Ureter (tissue), 1 donor: ENCODE results near the gene TGM6. TPM values are rescaled to one million over a fixed set of nuclear protein-coding genes. Genes with fewer than 3 reads are reported as not detected.

Experiments
- DNase-seq: peaks from one replicate; pipeline ENCODE4 v3.0.0-alpha.2; 2020; ENCODE audit warnings: low spot score
- total RNA-seq: library from RNA; stranded (reverse); gene quantifications from one replicate; pipeline ENCODE4 v1.2.4, GENCODE V29; 2023
- donor health status: DM: yes; HTN: yes; CAD: no.

Gene TGM6
- total RNA-seq, 1 donor from 2014 or later, result not detected

DNA sequence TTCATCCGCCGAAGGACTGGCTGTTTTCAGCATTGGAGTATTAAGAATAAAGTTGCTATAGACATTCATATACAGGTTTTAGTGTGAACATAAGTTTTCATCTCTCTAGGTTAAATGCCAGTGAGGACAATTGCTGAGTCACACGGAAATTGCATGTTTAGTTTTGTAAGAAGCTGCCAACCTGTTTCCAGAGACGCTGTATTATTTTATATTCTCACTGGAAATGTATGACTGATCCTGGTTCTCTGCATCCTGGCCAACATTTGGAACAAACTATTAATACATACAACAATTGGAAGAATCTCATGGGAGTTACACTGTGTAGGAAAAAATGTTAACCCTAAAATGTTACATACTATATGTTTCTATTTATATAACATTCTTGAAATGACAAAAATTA lies 16.7 kb upstream of the TGM6 start:
- no peak for DNase-seq

DNA sequence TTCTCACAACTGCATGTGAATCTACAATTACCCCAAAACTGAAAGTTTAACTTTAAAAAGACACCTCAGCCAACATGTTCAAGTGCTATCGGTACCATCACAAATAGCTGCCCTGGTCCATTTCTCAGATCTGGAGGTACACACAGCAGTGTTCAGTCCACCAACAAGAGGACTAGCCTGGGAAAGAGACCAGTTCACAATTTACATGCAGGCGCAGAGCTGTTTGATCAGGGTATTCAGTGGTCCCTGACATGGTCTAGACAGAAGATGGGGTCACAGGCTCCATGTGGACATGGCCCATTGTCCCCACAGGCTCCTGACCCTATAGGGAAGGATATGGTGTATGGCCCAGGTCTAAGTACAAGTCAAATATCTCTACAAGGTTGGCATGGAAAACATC lies 15.6 kb upstream of the TGM6 start:
- no peak for DNase-seq

DNA sequence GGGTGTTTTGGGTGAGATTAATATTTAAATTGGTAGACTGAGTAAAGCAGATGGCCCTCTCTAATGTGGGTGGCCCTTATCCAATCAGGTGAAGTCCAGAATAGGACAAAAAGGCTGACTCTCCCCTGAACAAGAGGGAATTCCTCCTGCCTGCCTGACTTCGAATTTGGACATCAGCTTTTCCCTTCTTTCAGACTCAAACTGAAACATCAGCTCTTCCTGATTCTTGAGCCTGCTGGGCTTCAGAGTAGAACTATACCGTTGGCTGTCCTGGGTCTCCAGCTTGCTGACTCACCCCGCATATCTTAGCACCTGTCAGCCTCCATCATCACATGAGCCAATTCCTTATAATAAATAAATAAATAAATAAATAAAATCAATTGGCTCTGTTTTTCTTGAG lies 15.0 kb upstream of the TGM6 start:
- DNase-seq, result no peak

DNA sequence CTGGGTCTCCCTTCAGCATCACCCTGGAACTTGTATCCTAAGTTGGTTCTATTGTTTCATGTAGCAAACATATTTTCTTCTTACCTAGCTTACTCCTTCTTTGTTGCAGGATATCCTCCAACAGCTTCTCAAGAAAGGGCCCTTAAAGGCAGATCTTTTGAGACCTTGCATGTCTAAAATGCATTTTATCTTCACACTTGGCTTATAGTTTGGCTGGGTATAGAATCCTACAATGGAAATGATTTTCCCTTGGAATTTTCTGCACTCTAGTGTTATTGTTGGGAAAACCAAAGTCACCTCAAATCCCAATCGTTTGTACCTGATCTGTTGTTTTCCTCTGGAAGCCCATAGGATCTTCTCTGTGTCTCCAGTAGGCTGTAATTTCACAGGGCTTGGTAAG lies 12.1 kb upstream of the TGM6 start:
- DNase-seq, result no peak

DNA sequence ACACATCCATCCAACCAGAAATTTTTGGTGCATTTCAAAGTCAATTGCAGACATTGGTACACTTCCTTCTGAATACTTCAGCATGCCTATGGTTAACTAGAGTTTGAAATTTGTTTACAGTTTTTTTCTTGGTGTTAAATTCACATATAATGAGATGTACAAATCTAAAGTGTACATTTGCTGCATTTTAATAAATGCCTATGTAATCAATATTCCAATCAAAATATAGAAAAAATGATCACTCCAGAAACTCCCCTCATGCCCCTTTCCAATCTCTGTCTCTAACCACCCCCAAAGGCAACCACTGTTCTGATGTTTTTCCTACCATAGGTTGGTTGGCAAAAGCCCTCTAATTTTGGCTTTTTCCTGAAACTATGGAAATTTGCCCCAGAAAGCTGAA lies 7.6 kb upstream of the TGM6 start:
- no peak for DNase-seq

DNA sequence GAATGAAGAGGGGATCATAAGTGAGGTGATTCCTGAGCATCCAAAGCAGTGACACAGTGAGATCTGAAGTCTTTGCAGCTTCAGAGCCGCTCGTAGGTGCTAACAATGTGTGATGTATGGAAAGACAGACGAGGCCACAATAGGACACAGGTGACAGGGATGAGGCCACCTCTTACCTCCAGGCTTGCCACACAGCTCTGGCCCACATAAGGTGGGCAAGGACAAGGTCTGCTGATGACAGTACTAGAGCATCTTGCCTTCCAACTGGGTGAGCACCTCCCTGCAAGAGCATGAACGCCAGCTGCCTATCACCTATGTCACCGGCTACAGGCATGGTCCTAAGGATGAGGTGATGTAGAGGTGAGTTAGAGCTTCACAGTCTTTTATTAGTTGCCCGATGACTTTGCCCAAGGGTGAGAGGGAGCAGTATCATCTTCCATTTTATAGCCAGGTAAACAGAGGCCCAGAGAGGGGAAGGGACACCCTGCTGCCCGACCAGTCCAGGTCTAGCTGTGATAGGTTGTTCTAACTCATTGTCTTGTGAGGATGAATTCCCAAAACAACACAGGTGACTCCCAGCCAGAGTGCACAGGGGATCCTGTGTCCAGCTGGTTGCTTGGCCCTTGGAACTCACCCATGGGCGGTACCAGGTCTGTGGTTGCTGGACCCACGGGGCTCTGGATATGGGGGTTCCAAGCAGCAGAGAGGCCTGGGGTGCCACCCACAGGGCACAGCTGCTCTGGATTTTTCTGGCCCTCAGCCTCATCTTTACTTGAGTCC lies 6.2 kb upstream of the TGM6 start:
- DNase-seq, result no peak

DNA sequence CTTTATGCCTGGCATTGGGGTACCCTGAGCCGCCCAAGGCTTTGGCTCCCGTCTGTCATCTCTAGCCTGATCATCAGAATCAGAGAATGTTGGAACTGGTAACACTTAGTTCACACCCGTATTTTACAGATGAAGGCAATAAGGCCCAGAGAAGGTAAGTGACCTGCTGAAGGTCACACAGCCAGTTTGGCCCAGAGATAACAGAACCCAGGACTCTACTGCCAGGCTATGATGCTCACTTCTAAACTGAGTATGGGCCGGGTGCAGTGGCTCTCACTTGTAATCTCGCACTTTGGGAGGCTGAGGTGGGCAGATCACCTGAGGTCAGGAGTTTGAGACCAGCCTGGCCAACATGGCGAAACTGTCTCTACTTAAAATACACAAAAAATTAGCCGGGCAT lies 1.8 kb upstream of the TGM6 start:
- no peak for DNase-seq

DNA sequence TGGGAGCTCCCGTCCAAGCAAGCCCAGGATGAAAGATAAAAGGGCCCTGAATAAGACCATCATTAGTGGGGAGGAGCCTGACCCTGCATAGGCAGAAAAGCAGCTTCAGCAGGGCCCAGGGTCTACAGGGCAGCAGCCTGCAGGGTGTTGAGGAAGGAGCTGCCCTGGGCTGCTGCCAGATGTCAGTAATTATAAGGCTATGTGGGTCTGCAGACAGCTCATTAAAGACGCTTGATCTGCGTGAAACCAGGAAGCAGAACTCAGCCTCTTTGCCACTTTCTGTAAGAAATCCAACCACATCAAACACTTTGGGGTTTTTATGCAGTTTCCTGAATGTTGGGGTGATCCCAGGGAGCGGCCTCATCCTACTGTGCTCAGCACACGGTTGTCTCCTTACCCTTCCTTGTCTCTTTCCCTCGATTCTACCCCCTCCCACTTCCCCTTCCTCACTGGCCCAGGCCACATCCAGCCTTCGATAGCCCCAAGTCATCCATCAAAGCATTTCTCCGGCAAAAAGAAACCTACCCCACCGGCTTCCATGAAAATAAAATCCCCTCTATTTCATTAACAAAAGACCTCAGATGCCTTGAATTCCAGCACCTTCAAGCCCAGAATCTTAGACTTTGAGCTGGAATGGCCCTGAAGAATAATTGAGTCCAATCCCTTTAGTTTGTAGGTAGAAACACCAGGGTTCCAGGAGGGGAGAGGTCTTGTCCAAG lies 1.0 kb upstream of the TGM6 start:
- DNase-seq, result no peak

DNA sequence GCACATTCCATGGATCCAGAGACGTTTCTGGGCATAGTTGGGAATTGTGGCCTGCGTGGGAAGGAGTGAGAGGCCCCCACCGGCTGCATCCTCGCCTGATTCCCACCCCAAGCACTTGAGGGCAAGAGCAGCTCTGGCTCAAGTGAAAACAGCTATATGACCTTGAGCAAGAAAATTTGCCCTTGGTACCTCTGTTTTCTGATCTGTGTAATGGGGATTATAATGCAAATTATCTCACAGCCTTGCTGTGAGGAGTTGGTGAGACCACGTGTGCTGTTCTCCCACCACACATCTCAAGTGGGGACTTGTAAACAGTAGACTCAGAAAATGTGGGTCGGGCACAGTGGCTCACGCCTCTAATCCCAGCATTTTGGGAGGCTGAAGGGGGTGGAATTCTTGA lies 602 bp downstream of the TGM6 start:
- DNase-seq, result no peak

DNA sequence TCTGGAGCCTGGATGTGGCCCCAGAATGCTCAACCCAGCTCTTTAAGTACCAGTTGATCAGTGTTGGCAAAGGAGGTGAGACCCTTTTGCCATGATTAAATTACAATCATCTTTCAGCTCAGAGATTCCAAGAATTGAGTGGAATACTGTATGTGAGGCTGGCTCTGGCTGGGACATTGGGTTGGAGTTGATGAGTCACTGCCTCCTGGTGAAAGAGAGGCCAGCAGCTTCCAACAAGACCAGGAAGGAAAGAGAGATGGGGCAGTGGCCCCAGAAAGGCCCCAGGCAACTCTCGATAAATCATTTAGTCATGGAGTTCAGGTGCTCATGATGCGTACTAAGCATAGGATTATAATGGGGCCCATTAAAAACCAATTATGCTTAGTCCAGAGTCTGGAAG lies 2.1 kb downstream of the TGM6 start:
- no peak for DNase-seq

DNA sequence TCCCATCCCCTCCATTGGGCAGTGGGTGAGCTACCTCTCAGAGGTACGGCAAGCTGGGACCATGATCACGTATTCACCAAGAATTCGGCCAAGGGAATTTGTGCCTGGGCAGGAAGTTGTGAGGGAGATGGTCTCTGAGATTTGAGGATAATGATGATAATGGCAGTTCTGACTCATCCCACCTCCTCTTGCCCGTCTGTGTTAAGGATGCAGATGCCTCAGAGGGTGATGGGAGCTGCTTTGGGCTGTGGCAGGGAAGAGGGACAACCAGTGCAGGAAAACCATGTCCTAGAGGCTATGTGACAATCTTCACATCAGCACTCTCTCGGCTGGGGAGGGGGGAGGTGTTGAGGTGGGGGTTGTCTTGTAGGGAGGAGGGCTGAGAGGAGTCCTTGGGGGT lies 4.3 kb downstream of the TGM6 start:
- no peak for DNase-seq

DNA sequence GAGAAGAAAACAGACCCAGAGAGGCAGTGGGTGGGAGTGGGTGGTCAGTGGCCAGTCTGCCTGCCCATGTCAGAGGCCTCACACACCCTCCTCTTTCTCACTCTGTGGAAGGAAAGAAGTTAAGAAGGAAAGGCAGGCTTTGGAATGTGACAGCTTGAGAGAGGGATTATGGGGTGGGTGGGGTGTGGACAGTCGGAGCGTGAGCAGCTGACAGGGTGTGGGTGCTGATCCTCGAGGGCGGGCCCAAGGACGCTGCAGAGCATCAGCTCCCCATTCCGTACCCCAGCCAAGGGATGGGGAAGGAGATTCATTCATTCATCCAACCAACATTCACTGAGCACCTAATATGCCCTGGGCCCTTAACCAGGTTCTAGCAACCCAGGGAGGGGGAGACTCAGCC lies 4.8 kb downstream of the TGM6 start:
- DNase-seq, result no peak

DNA sequence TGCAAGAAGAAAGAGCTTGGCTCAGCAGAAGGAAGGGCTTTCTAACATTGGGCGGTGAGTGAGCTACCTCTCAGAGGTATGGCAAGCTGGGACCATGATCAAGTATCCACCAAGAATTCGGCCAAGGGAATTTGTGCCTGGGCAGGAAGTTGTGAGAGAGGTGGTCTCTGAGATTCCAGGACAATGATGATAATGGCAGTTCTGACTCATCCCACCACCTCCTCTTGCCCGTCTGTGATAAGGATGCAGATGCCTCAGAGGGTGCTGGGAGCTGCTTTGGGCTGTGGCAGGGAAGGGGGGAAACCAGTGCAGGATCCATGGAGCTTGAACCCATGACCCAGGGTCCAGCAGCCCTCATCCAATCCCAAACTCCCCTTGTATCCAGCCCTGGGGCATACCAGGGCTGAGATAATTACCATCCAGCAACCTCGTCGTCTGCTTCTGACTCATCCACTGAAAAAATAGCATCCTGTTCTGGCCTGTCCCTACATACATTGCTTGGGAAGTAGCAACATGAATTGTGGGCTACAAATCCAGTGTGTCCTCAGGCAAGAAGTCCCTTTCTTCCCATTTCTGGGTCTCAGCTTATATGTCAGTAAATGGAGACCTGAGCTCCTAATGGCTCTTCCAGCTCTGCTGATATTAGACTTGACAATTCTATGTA lies 5.9 kb downstream of the TGM6 start:
- DNase-seq, result no peak

DNA sequence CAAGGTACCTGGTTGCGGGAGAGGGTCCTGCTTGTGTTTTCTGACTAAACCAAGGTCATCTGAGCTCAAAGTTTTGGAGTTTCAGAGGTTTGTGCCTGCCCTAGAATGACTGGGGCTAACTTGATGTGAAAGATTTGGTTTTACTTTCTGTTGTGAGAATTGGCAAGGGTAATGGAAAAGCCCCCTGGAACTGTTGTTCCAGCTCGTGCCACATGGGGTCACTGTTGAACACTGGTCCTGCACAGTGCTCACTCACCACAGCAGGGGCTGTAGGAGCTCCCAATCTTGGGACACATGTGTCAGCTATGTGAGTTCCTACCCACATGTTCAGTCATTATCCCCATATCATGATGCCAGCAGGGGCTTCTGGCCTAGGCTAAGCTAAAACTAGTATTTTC lies 6.5 kb downstream of the TGM6 start:
- DNase-seq, result no peak

DNA sequence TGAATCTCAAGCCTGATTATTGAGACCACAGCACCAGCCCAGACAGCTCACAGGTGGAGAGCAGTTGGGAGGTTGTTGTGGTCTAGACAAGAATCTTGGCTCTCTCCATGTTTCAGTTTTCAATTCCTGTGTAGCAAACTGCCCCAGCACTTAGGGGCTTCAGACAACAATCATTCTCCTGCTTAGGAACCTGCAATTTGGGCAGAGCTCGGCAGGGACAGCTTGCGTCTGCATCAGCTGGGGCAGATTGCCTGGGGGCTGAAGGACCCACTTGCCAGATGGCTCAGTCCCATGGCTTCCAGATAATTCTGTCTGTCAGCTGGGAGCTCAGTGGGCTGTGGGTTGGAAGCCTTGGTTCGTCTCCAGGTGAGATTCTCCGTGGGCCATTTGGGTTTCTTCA lies 6.9 kb downstream of the TGM6 start:
- no peak for DNase-seq

DNA sequence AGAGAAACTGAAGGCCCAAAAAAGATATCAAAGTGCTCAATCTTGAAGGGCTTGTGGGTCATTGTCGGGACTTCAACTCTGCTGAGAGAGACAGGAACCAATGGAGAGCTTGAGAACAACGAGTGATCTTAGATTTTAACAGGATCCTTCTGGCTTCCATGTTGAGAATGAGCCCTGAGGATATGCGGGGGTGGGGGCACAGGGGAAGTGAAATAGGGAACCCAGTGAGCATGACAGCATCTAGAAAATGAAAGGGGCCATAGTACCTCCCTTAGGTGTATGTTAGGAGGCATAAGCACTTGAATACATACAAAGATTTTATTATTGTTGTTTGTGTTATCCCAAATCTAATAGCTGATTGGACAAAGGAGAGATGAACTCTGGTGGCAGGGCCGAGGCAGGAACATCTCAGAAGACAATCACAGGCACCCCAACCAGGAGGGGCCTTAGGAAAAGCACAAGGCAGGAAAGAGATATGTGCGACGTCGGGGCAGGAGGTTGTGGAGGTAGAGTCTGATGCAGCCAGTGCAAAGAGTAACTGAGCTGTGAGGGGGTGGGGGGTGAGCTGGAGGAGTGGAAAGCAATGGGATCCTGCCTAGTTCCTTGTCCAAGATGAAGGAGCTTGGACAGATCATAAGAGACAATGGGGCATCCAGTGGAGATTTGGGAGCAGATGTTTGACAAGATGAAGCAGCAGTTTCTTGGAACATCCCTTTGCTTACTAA lies 10.4 kb downstream of the TGM6 start:
- no peak for DNase-seq

DNA sequence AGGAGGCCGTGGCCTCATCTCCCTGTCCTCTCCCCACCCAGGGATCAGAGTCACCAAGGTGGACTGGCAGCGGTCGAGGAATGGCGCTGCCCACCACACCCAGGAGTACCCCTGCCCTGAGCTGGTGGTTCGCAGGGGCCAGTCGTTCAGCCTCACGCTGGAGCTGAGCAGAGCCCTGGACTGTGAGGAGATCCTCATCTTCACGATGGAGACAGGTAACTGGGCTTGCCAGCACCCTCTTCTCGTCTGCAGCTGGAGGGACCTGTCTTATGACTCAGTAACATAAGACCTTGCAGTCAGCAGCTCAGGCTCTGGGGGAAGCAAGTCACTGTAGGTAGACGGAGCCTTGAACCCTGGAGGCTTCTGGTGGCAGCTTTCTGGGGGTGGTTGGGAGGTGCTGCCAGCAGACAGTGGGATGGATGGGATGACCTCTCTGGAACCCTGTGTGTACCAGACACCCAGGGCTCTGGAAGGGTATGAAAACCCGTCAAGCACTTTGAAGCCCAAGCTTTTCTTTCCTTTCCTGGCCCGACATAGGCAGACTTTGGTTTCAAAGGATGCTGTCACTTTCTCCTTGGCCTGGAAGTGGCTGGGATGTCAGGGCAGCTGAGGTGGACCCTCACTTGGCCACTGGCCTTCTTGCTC lies 13.8 kb downstream of the TGM6 start:
- no peak for DNase-seq

DNA sequence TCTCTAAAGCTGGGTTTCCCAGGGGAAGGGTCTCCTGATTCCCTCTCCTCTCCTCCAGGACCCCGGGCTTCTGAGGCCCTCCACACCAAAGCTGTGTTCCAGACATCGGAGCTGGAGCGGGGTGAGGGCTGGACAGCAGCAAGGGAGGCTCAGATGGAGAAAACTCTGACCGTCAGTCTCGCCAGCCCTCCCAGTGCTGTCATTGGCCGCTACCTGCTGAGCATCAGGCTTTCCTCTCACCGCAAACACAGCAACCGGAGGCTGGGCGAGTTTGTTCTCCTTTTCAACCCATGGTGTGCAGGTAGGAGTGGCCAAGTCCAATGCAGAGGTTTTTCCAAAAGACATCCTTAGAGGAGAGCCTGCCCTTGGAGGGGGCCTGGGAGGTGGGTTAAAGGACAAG lies 14.4 kb downstream of the TGM6 start:
- DNase-seq, result no peak

DNA sequence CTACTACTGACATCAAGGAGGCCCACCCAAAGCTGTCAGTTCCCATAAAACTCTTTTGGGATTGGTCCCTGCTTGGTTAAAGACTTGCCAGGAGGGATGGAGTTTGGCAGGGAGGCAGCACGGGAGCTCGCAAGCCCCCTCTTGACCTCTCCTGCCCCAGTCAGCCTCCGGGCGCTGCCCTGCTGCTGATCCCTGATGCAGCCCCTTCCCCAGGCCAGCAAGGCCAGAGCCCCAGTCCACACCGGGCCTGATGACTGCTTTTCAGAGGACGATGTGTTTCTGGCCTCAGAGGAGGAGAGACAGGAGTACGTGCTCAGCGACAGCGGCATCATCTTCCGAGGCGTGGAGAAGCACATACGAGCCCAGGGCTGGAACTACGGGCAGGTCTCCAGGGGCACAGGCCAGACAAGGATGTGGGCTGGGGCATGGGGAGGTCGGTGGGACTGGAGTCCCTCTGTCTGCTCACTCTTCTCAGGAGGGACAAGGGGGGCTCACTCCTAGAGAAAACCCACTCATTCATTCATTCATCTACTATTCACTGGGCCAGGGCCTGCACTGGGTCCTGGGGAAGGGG lies 15.6 kb downstream of the TGM6 start:
- no peak for DNase-seq

DNA sequence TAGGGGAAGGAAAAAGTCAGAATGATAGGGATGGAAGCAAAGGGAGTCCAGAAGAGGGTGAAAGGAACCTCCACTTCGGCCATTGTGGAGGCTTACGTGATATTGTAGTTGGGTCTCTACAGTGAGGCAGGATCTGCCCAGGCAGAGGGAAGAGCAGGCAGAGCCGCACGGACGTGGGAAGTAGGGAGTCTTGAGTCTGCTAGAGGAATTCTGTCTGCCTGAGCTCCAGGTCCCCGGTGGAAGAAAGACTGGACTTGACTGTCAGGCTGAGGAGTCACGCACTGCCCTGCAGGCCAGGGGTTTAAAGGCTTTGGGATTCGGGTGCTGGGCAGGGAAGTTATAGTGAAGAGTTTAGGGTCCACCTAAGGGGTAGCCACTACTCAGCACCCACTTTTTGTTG lies 16.4 kb downstream of the TGM6 start:
- DNase-seq, result no peak

DNA sequence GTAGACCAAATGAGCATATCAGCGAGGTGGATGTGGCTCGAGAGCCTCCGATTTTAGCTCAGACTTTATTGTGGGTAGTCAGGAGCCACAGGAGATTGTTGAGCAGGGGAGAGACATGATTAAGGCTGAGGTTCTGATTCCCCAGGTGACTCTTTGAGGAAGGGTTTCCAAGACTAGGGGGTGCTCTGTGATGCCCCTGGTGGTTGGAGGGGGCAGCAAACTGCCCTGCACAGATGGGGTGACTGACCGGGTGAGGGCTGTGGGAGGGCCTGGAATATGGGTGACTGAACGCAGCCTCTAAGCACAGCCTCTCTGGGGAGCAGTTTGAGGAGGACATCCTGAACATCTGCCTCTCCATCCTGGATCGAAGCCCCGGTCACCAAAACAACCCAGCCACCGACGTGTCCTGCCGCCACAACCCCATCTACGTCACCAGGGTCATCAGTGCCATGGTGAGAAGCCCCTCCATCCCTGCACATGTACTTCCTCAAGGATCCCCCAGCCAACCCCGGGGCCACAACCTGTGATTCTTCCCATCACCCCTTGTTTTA lies 17.0 kb downstream of the TGM6 start:
- DNase-seq, result no peak
